Measurements from ENCODE around the gene DNAJC10.

DNAJC10 gene

DNA sequence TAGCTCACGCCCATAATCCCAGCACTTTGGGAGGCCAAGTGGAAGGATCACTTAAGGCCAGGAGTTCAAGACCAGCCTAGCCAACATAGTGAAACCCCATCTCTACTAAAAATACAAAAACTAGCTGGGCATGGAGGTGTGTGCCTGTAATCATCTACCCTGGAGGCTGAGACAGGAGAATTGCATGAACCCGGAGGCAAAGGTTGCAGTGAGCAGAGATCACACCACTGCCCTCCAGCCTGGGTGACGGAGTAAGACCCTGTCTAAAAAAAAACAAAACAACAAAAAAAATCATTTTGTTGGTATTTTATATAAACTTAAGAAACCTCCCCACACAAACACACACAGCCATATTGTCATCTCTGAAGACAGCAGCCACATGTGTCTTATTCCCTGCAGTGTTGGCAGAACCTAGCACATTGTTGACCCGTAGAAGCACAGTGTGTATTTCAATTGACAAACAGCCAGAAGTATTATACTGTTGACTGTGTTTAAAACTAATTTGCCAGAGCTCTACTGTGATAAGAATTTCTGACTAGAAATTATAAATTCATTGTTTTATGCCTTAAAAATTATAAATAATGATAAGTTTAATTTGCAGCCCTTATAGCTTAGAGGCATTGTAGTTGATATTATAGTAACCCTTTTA is 68.1 kb downstream of the DNAJC10 start:
- DNase-seq (ENCODE audit: low read depth in 2 of 2): no peak

DNA sequence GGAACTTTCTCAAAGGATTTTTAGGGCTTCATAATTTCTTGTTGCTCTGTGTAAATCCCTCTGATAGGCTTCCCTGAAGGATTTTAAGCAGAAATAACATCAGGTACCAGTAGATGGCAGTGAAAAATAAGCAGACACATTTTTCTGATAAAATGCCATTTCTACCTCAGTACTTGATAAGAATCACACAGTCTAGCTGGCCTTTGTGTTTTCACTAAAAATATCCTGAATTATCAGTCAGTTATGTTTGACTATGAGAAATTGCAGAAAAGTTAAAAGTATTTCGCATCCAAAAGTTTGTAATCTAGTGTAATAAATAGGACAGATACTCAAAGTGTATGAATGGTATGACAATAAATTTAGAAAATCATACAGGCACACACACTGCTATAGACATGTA is 68.7 kb downstream of the DNAJC10 start:
- DNase-seq (ENCODE audit: low read depth in 2 of 2): no peak

DNA sequence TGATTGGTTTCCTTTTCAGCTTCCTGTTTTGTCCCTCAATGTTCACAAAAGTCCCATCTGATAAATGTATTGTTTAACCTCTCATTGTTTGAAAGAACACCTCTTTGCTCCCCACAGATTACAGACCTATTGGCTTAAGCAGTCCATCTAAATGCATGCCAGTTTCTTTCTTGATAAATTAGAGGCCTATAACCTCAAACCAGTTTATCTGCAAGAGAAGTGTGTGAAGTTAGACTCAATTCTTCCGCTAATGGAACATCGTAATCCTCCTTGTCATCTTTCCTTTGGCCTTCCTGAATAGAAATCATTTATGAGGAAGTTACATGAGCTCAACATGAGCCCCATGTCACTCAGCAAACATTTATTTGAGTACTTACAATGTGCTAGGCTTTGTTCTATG is 76.4 kb downstream of the DNAJC10 start:
- DNase-seq (ENCODE audit: low read depth in 2 of 2): no peak

DNA sequence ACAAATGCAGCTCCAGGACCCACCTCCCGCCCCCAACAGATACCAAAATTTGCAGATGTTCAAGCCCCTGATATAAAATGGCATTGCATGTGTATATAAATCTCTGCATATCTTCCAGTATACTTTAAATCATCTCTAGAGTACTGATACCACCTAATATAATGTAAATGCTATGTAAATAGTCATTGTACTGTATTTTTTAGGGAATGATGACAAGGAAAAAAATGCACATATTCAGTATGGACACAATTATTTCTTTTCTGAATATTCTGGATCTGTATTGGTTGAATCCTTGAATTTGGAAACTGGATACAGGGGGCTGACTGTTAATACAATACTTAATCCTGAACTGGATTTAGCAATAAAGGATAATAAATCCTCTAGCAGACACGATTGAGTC is 82.7 kb downstream of the DNAJC10 start:
- no peak for DNase-seq (ENCODE audit: low read depth in 2 of 2)

DNA sequence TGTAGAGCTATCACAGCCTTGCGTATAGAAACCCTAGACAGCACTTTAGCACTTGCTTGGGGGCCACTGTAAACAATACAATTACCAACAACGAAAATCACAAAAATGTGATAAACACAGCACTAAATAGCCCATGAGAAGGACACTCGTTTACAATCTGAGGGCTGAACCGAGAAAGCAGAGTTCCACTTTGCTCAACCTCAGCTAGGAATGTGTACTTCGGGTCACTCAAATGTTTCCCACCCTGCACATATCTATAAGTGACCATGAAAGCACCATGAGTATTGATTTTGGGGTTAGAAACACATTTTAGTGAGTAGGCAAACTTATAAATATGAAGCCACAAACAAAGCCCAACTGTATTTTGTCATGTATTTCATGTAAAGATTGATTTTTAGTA is 88.1 kb downstream of the DNAJC10 start:
- DNase-seq (ENCODE audit: low read depth in 2 of 2): no peak

DNA sequence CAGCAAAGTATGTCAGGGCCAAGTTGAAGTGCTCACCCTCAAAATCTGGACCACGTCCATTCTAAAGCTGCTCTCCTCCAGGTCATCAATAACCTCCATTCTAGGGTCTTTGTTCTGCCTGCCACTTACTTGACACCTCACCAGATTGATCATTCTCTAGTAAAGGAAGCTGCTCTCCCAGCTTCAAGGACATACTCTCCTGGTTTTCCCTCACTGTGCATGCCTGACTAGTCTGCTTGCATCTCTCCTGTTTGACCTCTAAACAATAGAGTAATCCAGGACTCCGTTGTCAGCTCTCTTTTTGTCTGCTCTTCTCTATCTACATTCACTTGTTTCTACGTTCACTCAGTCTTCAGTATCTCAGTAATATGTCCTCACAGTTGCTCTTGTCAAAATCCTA is 91.3 kb downstream of the DNAJC10 start:
- no peak for DNase-seq (ENCODE audit: low read depth in 2 of 2)

DNA sequence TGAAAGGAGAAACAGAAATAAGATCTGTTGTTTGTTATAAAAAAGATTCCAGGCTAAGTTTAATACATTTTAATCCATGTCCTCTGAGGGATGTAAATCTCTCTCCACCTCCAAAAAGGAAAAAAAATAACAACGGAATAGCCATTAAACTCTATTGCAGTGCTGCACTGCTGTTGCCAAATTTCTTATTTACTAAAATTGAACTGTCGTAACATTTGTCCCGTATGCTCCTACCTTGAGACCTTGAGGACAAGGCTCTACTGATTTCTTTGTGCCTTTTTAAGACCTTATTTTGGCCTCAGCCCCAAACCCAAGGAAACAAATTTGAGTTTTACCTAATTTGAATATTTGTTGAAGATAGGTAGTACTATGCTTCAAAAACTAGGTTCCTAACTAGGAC is 94.0 kb downstream of the DNAJC10 start:
- DNase-seq (ENCODE audit: low read depth in 2 of 2): no peak

DNA sequence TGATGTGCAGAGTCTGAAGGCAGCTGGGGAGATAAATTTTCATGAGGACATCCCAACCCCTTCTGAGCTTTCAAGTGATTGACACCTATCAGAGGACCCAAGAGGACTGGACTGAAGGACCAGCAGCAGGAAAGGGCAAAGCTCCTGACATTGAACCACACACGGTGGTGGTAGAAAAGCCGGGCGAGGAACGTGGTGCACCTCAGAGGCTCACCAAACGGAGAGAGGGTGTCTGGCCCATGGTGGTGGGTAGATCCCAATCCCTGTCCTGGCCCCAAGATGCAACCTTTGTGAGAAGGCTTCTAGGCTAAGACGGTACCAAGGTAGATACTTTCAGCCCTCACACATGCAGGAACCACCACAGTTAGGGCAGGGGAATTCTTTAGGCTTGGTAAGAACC is 98.3 kb downstream of the DNAJC10 start:
- no peak for DNase-seq (ENCODE audit: low read depth in 2 of 2)

DNA sequence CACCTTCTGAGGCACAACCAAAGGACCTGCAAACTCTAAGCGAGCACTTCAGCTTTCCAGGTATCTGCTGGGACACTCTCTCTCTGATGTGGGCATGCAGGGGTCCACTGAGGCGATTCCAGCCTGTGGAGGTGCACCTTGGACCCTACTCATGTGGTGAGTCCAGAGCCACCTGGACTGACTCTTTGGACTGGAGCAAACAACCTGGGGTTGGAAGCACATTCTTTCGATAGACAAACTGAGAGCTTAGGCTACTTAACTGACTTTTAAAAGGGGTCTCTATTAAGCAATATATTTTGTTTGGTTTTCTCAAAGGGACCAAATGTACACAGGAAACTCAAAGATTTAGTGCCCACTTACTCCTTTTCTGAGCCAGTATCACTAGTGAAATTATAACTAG is 98.7 kb downstream of the DNAJC10 start:
- DNase-seq (ENCODE audit: low read depth in 2 of 2): no peak

DNA sequence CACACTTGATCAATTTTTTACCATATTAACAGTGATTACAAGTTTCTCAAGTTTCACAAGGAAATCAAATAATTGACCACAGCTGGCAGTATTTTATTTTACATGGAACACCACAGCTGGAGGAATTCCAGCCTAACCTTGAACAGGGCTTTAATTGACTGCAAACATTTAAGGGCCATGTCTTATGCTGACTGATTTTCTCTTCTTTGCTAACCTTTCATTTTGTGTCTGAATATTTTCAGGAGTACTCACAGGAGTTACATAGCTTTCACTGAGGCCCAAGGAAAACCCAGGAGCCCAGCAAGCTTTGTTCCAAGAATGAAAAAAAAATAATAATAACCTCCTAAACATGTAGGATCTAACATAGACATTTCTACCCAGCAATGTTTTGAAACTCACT is 100.8 kb downstream of the DNAJC10 start:
- no peak for DNase-seq (ENCODE audit: low read depth in 2 of 2)

DNA sequence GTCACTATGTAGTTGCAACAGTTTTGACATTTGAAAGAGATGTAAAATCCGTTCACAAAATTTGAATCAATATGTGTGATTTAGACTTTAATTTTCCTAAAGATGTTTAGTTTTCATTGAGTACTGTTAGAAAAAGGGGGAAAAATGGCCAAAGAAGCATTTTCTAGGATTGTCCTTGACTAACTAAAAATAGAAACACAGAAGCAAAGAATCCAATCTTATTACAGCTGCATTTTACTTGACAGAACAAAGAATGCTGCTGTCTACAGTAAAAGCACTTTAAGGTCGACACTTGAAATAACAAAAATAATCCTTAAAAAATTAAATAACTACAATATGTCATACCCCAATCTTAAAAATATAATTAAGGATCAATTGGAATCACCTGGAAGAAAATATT is 101.5 kb downstream of the DNAJC10 start:
- DNase-seq (ENCODE audit: low read depth in 2 of 2): no peak

DNA sequence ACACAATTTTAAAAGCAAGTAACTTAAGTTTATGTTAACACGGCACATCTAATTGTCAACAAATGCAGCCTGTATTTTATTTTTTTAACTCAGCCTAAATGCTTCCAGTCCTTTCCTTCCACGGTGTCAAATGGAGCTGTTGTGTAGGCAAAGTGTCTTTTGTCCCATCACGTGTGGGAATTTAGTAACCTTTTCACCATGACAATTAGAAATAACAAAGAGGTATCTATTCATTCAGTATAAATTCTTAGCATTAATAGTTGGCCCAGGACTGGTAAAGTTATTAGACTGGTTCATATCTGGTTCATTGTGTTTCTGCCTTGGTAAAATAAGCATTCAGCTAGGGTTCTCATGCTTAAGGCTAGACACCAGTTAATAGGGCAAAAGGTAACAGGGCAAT is 102.4 kb downstream of the DNAJC10 start:
- no peak for DNase-seq (ENCODE audit: low read depth in 2 of 2)

DNA sequence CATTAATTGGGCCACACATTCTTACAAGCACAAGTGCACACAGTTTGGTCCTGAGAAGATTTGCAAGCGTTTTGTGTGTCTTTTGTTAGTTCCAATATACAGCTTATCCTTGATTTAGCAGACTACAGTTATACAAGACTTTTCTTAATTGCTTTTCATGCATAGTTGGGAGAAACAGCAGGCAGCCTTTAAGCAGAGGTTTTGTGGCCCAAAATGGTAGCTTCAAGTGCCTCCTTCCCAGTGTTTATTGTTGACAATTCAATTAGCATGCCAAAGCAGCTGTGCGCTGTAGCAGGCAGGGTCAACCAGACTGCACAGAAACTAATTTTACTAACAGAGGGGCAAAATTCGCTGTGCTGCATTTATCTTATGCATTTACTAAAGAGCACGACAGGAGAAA is 102.9 kb downstream of the DNAJC10 start:
- no peak for DNase-seq (ENCODE audit: low read depth in 2 of 2)

DNA sequence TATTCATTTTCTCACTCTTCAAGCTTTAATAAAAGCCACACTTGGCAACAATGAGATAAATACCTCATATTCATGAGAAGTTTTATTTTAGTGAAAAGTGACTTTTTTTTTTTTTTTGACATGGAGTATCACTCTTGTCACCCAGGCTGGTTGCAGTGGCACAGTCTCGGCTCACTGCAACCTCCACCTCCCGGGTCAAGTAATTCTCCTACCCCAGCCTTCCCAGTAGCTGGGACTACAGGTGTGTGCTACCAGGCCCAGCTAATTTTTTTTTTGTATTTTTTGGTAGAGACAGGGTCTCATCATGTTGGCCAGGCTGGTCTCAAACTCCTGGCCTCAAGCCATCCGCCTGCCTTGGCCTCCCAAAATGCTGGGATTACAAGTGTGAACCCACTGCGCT is 103.4 kb downstream of the DNAJC10 start:
- no peak for DNase-seq (ENCODE audit: low read depth in 2 of 2)

DNA sequence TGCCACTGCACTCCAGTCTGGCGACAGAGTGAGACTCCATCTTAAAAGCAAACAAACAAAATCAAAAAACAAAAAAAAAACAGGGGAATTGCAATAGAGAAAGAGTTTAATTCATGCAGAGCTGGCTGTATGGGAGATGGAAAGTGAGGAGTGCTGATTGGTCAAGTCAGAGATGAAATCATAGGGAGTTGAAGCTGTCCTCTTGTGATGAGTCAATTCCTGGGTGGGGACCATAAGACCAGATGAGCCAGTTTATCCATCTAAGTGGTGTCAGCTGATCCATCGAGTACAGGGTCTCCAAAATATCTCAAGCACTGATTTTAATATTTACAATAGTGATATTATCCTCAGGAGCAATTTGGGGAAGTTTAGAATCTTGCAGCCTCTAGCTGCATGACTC is 105.1 kb downstream of the DNAJC10 start:
- DNase-seq (ENCODE audit: low read depth in 2 of 2): no peak

DNA sequence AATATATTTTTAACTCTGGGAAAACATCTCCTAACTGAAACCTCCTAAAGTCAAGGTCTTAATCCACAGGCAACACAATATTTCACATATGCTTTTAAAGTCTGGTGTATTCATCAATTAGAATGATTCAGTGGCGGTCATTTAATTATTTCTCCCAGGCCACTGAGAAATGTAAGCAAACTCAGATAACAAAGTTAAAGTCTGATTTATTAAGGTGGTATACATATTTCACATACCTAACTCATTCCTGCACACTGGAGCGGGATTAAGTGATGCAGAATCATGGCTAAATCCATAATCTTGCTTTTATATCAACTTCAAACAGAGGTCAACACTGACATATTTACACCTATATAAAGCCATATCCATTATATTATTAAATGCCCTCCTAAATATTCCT is 106.7 kb downstream of the DNAJC10 start:
- DNase-seq (ENCODE audit: low read depth in 2 of 2): no peak

DNA sequence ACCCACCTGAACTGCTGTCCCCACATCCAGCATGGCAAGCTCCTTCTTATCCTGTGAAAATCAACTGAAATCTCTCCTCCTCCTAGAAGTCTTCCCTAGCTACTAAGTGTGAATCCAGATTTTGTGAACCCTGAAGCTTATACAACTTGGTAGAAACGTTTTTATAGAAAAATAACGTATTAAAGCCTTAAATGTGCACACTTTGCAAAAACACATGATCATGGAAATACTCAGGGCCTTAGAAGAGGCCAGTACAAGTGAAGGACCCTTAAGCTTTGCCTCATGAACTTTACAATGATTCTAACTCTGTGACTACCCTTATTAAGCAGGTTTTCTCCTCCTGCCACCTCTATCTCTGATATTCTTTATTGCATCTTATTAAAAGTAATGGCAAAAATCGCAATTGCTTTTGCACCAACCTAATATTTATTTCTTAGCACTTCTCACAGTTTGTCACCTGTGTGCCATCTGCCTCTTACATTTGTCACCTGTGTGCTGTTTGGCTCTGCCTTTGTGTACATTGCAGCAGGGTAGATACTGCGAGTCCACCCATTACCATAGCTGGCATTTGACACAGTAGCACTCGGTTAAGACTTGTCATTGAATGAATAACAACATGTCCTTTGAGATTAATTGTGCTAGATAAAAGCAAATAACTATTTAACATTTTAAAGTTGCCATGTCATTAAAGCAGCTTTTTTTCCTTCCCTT is 108.2 kb downstream of the DNAJC10 start:
- DNase-seq (ENCODE audit: low read depth in 2 of 2): no peak

DNA sequence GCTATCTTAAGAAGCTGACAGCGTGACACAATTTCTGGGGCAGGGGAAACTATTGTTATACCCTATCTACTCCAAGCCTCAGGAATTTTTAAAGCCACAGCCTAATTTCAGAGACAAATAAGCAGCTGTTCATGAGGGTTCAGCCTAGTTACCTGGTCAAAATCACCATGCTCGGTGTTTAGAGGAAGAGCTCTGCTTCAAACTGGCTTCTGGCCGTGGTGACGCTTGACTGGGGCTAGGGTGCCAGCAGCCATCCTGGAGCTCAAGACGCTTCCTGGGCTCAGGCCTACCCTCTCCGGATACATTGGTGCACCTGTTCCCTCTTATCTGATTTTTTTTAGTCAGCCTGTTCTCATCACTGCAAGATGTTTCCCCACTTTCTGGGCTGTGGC is 108.7 kb downstream of the DNAJC10 start:
- DNase-seq (ENCODE audit: low read depth in 2 of 2): no peak

DNA sequence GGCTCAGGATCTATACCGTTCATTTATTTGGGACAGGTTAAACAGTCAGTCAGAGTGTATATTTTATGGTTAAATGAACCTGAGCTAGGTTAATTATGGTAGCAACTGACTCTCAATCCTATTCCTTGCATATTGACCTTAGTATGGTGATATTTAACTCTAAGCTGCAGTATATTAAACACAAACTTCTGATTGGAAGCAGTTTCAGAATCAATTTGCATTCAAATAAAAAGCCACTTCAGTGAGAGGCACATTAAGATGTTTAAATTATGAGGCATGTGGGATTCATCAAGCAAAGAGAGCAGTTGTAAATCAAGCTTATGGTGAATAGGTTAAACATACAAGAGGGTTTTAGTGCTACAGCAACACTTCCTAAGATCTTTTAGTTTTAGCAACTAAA is 110.0 kb downstream of the DNAJC10 start:
- DNase-seq (ENCODE audit: low read depth in 2 of 2): no peak

DNA sequence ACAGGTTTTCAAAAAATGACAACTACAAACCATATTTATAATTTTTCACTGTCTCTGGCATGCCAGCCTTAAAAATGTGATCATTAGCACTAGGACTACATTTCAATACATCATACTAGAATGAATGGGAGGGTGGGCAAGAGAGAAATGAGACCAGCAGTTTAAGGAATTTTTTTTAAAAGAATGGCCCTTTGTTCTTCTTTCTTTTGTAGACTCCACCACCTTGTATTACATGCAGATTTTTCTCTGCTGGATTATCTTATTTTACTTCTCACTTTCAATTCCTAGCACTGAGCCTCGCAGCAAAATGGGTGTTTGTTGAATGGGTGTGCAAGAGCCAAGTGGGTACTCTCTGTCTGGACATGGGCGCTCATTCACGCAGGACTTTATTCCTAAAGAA is 110.4 kb downstream of the DNAJC10 start:
- DNase-seq (ENCODE audit: low read depth in 2 of 2): no peak

DNA sequence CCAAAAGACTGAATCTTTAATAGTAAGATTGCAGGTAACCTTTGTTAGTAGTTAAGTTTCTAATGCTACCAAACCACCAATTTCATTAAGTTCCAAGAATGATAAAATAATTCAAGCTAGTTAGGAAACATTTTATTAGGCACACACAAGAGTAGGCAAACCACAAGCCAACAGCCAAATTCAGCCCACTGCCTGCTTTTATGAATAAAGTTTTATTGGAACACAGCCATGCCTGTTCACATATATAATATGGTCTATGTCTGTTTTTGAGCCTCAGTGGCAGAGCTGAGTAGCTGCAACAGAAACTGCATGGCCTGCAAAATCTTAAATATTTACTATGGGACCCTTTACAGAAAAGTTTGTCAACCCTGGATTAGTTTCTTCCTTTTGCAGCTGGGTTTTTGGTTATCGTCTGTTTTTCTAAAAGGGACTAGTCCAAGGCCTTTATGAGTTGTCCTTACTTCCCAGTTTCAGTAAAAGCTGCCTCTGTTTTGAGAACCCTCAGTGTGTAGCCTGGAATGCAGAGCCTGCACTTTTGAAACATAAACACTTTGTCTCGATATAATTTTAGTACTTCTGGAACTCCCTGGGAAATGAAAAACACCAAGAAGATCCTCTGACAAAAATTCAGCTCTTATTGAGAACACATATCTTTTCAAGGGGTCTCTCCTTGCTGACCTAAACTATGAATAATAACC is 111.3 kb downstream of the DNAJC10 start:
- DNase-seq (ENCODE audit: low read depth in 2 of 2): no peak

DNA sequence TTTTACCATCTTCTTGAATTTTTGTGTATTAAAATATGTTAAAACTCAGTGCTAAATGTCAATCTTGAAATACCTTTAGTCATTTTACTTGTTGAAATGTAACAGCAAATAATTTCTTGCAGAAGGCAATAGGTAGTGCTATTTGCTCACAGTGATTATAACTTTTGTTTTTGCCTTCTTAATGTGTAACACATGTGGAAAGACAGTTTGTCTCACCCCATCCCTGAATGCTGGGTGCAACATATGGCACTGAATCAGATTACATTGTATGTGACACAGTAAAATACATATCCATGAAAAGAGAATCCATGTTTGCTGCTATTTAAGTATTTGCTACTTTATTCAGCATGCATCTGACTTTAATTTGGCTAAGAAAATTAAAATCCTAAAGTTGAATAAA is 115.0 kb downstream of the DNAJC10 start:
- DNase-seq (ENCODE audit: low read depth in 2 of 2): no peak

DNA sequence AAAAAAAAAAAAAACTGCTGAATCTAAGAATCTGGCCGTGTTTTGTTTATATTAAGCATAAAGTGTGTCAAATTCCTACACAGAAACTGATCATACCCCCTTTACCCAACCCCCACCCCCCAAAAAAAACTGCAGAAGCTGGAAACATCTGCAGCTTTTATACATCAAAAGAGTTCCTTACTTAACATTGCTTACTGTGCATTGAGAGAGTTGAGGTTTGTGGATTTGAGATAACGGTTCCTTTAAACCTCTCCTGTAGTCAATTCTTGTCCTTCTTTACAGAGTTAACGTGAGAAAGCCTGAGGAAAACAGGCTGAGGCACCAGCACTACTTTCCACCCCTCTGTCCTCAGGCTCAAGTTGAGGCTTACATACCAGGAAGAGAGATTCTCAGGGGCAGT is 115.9 kb downstream of the DNAJC10 start:
- no peak for DNase-seq (ENCODE audit: low read depth in 2 of 2)
